Gastroesophageal sphincter (tissue), 3 donors: ENCODE results near the gene PRX.

Experiments
- CTCF ChIP-seq, 4 experiments: fragments of 200-600 bp in 2 of 4; fragments of 450-650 bp in 2 of 4; sonication (generic) in 1 of 4; IDR thresholded peaks; one replicate each; pipeline ENCODE4 v1.5.1; 2017 to 2019; ENCODE audit warnings: antibody characterized with exemption in 4 of 4, mild to moderate bottlenecking in 2 of 4, moderate library complexity in 2 of 4
- EP300 ChIP-seq: sonication (generic); formaldehyde crosslinking; IDR thresholded peaks from one replicate; pipeline ENCODE4 v1.6.1; 2017; ENCODE audit warnings: antibody characterized with exemption, mild to moderate bottlenecking
- POLR2A ChIP-seq, 2 donors: fragments of 450-650 bp; IDR thresholded peaks; one replicate each; pipeline ENCODE4 v1.6.1; 2017; ENCODE audit warnings: antibody characterized with exemption in 2 of 2, mild to moderate bottlenecking in 2 of 2, moderate library complexity in 1 of 2
- POLR2AphosphoS5 ChIP-seq: sonication (generic); formaldehyde crosslinking; IDR thresholded peaks from one replicate; pipeline ENCODE4 v1.6.1; 2017; ENCODE audit warnings: antibody characterized with exemption

- TF ChIP-seq CTCF (IDR thresholded peaks at IDR 0.05) = no peak
- no peak for TF ChIP-seq POLR2AphosphoS5
- no peak for TF ChIP-seq POLR2A (IDR thresholded peaks at IDR 0.05)
- no peak for TF ChIP-seq EP300
These were observed 17.2 kb downstream of the PRX start for GRCh38 chr19:40395956-40396355.
